ENCODE results near the gene RECK. TPM values are rescaled to one million over a fixed set of nuclear protein-coding genes. Genes with fewer than 3 reads are reported as not detected.
A peak's percentile ranks its signal among the peaks of the same experiment; 100 is the strongest.

RECK gene
- total RNA-seq, 1 donor = 32.8 TPM

GRCh38 chr9:36092014-36092413 is 55.3 kb downstream of the RECK start:
- DNase-seq (ENCODE audit: low read depth) = no peak
- TF ChIP-seq CTCF (IDR thresholded peaks at IDR 0.05; ENCODE audit: insufficient read depth, low read depth, low read length) = no peak
- no peak overlapping the region for H3K4me3 ChIP-seq (ENCODE audit: low read depth, low read length)

GRCh38 chr9:36092509-36093215 is 55.9 kb downstream of the RECK start:
- DNase-seq (ENCODE audit: low read depth) = peak; percentile 35
- TF ChIP-seq CTCF (IDR thresholded peaks at IDR 0.05; ENCODE audit: insufficient read depth, low read depth, low read length) = no peak
- H3K4me3 ChIP-seq (ENCODE audit: low read depth, low read length) = no peak overlapping the region

DNA sequence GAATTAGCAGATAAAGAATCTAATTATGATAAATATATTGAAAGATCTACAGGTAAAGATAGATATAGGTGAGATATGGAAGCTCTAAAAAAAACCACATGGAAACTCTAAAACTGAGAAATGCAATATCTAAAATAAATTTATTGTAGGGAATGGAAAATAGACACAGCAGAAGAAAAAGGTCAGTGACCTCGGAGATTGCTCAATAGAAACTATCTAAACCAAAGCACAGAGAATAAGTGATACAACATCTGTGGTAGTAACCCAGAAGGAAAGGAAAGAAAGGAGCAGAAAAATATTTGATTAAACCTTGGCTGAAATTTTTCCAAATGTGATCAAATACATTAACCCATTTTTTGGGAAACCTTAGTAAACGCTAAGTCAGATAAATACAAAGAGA is 56.7 kb downstream of the RECK start:
- DNase-seq (ENCODE audit: low read depth) = peak; percentile 67
- H3K4me3 ChIP-seq (ENCODE audit: low read depth, low read length) = no peak overlapping the region
- TF ChIP-seq CTCF (IDR thresholded peaks at IDR 0.05; ENCODE audit: insufficient read depth, low read depth, low read length) = no peak

- no peak for DNase-seq (ENCODE audit: low read depth)
- no peak for TF ChIP-seq CTCF (IDR thresholded peaks at IDR 0.05; ENCODE audit: insufficient read depth, low read depth, low read length)
- no peak overlapping the region for H3K4me3 ChIP-seq (ENCODE audit: low read depth, low read length)
Measured at GRCh38 chr9:36099718-36100117, 63.0 kb downstream of the RECK start.

DNA sequence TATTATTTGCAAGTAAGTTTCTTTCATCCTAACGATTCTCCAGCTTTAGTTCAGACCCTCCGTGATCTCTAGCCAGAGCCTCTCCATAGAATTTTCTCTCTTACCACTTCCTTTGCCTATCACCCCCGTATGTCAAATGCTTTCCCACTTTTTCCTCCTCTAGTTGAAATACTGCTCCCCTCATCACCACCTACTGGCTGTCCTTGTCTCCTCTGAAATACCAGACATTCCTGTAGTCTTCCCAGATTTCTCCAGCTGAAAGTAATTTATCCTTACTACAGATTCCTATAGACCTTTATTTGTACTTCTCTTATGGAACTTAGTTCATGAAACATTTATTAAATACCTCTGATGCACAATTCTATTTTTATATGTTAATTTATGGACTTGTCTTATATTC is 63.8 kb downstream of the RECK start:
- peak; percentile 23 for TF ChIP-seq CTCF (IDR thresholded peaks at IDR 0.05; ENCODE audit: insufficient read depth, low read depth, low read length)
- H3K4me3 ChIP-seq (ENCODE audit: low read depth, low read length) = no peak overlapping the region
- peak; percentile 17 for DNase-seq (ENCODE audit: low read depth)

DNA sequence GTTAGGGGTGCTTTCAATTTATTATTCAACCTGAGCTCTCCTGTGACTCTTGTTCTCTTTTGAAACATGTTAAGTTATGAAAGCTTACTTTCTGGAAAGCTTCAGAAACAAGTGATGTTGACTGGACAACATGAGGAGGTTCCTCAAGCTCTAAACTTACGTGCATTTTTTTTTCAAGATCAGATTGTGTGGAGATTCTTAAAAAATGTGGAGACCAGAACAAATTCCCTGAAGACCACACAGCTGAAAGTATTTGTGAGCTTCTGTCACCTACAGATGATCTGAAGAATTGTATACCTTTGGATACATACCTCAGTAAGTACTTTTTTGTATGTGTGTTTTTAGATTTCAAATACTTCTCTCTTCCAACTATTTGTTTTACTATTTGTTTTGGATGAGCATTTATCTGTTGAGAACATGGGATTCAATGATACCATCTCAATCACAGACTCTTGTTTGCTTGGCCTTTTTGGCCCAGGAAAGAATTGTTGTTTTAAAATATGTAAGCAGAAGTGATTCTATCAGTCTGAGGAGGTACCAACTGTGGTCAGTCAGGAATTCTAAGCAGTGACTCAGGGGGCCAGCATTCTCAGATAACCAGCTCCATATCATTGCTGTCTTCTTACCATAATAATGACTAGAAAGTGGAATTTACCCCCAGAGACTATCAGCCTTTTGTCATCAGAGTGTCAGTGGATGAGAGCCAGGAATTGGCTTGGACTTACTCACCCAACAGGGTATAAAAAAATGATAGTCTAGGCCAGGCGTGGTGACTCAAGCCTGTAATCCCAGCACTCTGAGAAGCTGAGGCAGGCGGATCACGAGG is 65.4 kb downstream of the RECK start:
- no peak for TF ChIP-seq CTCF (IDR thresholded peaks at IDR 0.05; ENCODE audit: insufficient read depth, low read depth, low read length)
- DNase-seq (ENCODE audit: low read depth) = peak; percentile 96
- H3K4me3 ChIP-seq (ENCODE audit: low read depth, low read length) = no peak overlapping the region
